HCT116 (cell line): Measurements from ENCODE around the gene GDPD3. TPM values are rescaled to one million over a fixed set of nuclear protein-coding genes. Genes with fewer than 3 reads are reported as not detected.

Experiments used
- ATAC-seq: fragments of 200-7000 bp; cut with Tn5 transposase; 2 replicates; pipeline ENCODE4 v1.9.1; 2020; ENCODE audit warnings: mild to moderate bottlenecking, moderate library complexity
- BruUV-seq: library from RNA; stranded (reverse); fragments of 400-500 nt; replicated peaks from 2 replicates; lab custom pipeline; 2021; lab: Mats Ljungman, UMichigan
- CTCF ChIA-PET: fragments of 300-600 bp; sonication (Branson Sonifier 250); formaldehyde crosslinking; loops from one replicate; lab custom pipeline; 2021; ENCODE audit warnings: antibody characterized with exemption; lab: Charles Lee
- POLR2A ChIA-PET: fragments of 300-600, 350-600 bp; sonication (Branson Sonifier 250); formaldehyde crosslinking; loops from one replicate; lab custom pipeline; 2021; ENCODE audit warnings: antibody characterized with exemption; lab: Charles Lee
- RAD21 ChIA-PET, 2 experiments: fragments of 300-600 bp; sonication (Branson Sonifier 250); formaldehyde crosslinking; loops; one replicate each; lab custom pipeline; 2023; ENCODE audit warnings: low total read pairs in 2 of 2; ENCODE audit not compliant: uncharacterized antibody in 2 of 2, unreplicated experiment in 2 of 2, low non-redundant PET in 1 of 2; lab: Charles Lee
- DNase-seq: peaks from one replicate; pipeline ENCODE4 v3.0.0-alpha.2; 2010; ENCODE audit warnings: low read depth, low spot score
- H2AFZ ChIP-seq: fragments of 200-600 bp; shearing (Covaris generic), sonication (generic); 2 replicates; pipeline ENCODE4 v1.6.1; 2017; ENCODE audit warnings: low read depth, mixed run types, mixed read lengths, antibody characterized with exemption, low read length; ENCODE audit not compliant: poor library complexity, severe bottlenecking
- H3K27ac ChIP-seq: 2 replicates; pipeline ENCODE4 v1.5.1; 2012; ENCODE audit warnings: low read depth, low read length
- H3K27me3 ChIP-seq: fragments of 200-600 bp; sonication (generic); 2 replicates; pipeline ENCODE4 v1.6.1; 2016; ENCODE audit warnings: mixed run types, low read length, mixed read lengths; ENCODE audit not compliant: insufficient read depth
- H3K36me3 ChIP-seq, 2 experiments: fragments of 200-500 bp in 1 of 2; fragments of 200-600 bp in 1 of 2; sonication (Bioruptor generic) in 1 of 2; sonication (generic) in 1 of 2; 2 replicates each; pipeline versions ENCODE4 v1.5.1 to v1.6.1; 2014 to 2016; ENCODE audit warnings: low read length in 2 of 2, inconsistent platforms in 1 of 2, mixed read lengths in 1 of 2, mixed run types in 1 of 2; ENCODE audit not compliant: insufficient read depth in 2 of 2, control insufficient read depth in 1 of 2
- H3K4me1 ChIP-seq, 2 experiments: fragments of 200-600 bp in 1 of 2; sonication (generic) in 1 of 2; 2 replicates each; pipeline versions ENCODE4 v1.5.1 to v1.6.1; 2012 to 2017; ENCODE audit warnings: low read length in 2 of 2, inconsistent platforms in 1 of 2, mild to moderate bottlenecking in 1 of 2, mixed read lengths in 1 of 2, mixed run types in 1 of 2, moderate library complexity in 1 of 2; ENCODE audit not compliant: insufficient read depth in 2 of 2, control insufficient read depth in 1 of 2
- H3K4me2 ChIP-seq: fragments of 200-600 bp; sonication (generic); 2 replicates; pipeline ENCODE4 v1.6.1; 2017; ENCODE audit warnings: mixed run types, low read length, mixed read lengths
- H3K4me3 ChIP-seq, 2 experiments: fragments of 200-600 bp in 1 of 2; sonication (generic) in 1 of 2; replicated peaks in 1 of 2; 2 replicates each; pipeline ENCODE4 v1.5.1; 2011 to 2016; ENCODE audit warnings: low read length in 2 of 2, control low read depth in 1 of 2, low read depth in 1 of 2, mild to moderate bottlenecking in 1 of 2, mixed read lengths in 1 of 2, mixed run types in 1 of 2
- H3K79me2 ChIP-seq: fragments of 200-600 bp; sonication (generic); 2 replicates; pipeline ENCODE4 v1.6.1; 2017; ENCODE audit warnings: mild to moderate bottlenecking, mixed run types, low read length, moderate library complexity, mixed read lengths; ENCODE audit not compliant: insufficient read depth
- H3K9ac ChIP-seq: fragments of 200-600 bp; sonication (generic); 2 replicates; pipeline ENCODE4 v1.6.1; 2016; ENCODE audit warnings: low read length, mixed read lengths
- H3K9me2 ChIP-seq: fragments of 200-600 bp; sonication (generic), shearing (Covaris generic); 2 replicates; pipeline ENCODE4 v1.6.1; 2017; ENCODE audit warnings: mixed run types, mild to moderate bottlenecking, moderate library complexity; ENCODE audit not compliant: insufficient read depth
- H3K9me3 ChIP-seq, 2 experiments: fragments of 200-500 bp in 1 of 2; fragments of 200-600 bp in 1 of 2; sonication (Bioruptor generic) in 1 of 2; sonication (generic) in 1 of 2; 2 replicates each; pipeline ENCODE4 v1.6.1; 2014 to 2017; ENCODE audit warnings: low read length in 2 of 2, mixed read lengths in 2 of 2, inconsistent platforms in 1 of 2, low read depth in 1 of 2, mild to moderate bottlenecking in 1 of 2, mixed run types in 1 of 2, moderate library complexity in 1 of 2; ENCODE audit not compliant: control insufficient read depth in 1 of 2, insufficient read depth in 1 of 2
- H4K20me1 ChIP-seq: fragments of 200-600 bp; sonication (generic), shearing (Covaris generic); 2 replicates; pipeline ENCODE4 v1.6.1; 2017; ENCODE audit warnings: mixed run types, mild to moderate bottlenecking, moderate library complexity; ENCODE audit not compliant: insufficient read depth
- CBX3 ChIP-seq: IDR thresholded peaks from 2 replicates; pipeline ENCODE4 v1.6.1; 2012; ENCODE audit warnings: low read depth
- ELF1 ChIP-seq: IDR thresholded peaks from 2 replicates; pipeline ENCODE4 v1.6.1; 2012; ENCODE audit warnings: low read depth, borderline replicate concordance
- EZH2 ChIP-seq: fragments of 200-600 bp; sonication (generic); IDR thresholded peaks from 2 replicates; pipeline ENCODE4 v1.6.1; 2017; ENCODE audit warnings: antibody characterized with exemption, mixed run types
- EZH2phosphoT487 ChIP-seq: fragments of 200-600 bp; IDR thresholded peaks from 2 replicates; pipeline ENCODE4 v1.6.1; 2018; ENCODE audit warnings: antibody characterized with exemption, borderline replicate concordance
- FOSL1 ChIP-seq: IDR thresholded peaks from 2 replicates; pipeline ENCODE4 v1.6.1; 2012; ENCODE audit warnings: low read depth
- JUND ChIP-seq: IDR thresholded peaks from 2 replicates; pipeline ENCODE4 v1.6.1; 2012
- POLR2AphosphoS5 ChIP-seq: IDR thresholded peaks from 2 replicates; pipeline ENCODE4 v1.6.1; 2011; ENCODE audit warnings: mild to moderate bottlenecking, low read depth, low read length, moderate library complexity
- SIN3A ChIP-seq: IDR thresholded peaks from 2 replicates; pipeline ENCODE4 v1.6.1; 2012; ENCODE audit warnings: low read depth
- SP1 ChIP-seq: IDR thresholded peaks from 2 replicates; pipeline ENCODE4 v1.6.1; 2012; ENCODE audit warnings: low read depth
- SRF ChIP-seq: IDR thresholded peaks from 2 replicates; pipeline ENCODE4 v1.6.1; 2012; ENCODE audit warnings: low read depth
- TCF7L2 ChIP-seq: IDR thresholded peaks from 2 replicates; pipeline ENCODE4 v1.7.0; 2011; ENCODE audit warnings: borderline replicate concordance, inconsistent platforms; ENCODE audit not compliant: insufficient read depth, insufficient read length; ENCODE audit errors: extremely low read depth
- ZNF274 ChIP-seq: fragments of 200-500 bp; sonication (Bioruptor generic); IDR thresholded peaks from 2 replicates; pipeline ENCODE4 v1.6.1; 2014; ENCODE audit warnings: mild to moderate bottlenecking, low read depth, low read length, inconsistent platforms
- intact Hi-C: fragments of 100-400 bp; cut with micrococcal nuclease; formaldehyde crosslinking; loops from 2 replicates; pipeline ENCODE4 v1.10.0; 2022
- total RNA-seq: library from RNA; stranded (reverse); gene quantifications from one replicate; pipeline ENCODE4 v1.2.1, GENCODE V29; 2021; ENCODE audit not compliant: unreplicated experiment
- TF ChIP-seq, protein P1 (sequence below): IDR thresholded peaks from 2 replicates; pipeline ENCODE4 v1.6.1; 2012
- TF ChIP-seq, protein P2 (sequence below): IDR thresholded peaks from 2 replicates; pipeline ENCODE4 v1.6.1; 2012
- TF ChIP-seq, protein P3 (sequence below): IDR thresholded peaks from 2 replicates; pipeline ENCODE4 v1.6.1; 2012; ENCODE audit warnings: low read depth
- TF ChIP-seq, protein P4 (sequence below): IDR thresholded peaks from 2 replicates; pipeline ENCODE4 v1.6.1; 2011; ENCODE audit warnings: mild to moderate bottlenecking, low read length, moderate library complexity; ENCODE audit not compliant: insufficient replicate concordance; ENCODE audit errors: extremely low read depth

The GDPD3 gene
- total RNA-seq, 1 experiment from 2014 or later, result 7.0 TPM

DNA sequence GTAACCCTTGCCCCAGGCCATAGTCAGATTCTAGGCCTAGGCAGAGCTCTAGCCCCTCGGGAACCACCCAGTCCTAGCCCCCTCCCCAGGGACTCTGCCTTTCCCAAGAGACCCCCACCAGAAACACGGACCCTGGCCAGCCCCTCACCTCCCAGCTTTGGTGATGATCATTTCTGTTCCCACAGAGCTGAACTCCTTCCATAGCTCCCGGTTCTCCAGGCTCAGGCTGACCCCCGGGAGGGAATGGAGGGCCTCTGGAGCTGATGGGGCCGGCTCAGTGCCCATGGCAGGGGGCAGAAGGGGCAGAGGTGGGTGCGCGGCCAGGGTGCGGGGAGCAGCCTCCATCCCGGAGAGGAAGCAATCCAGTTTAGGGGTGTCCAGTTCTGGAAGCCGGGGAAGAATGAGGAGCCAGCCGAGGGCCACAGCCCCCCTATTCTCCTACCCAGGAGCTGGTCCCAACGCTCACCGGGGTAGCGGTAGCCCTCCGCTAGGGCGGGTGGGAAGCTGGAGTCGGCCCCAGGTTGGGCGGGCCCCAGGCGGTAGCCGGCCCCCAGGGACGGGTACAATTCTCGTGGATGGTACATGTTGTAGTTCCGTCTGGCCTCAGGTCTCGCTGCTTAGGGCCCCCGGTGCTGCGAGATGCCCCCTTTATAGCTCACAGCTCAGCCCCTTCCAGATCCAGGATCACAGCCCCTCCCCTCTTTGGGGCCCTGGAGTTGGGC is 22.6 kb downstream of the GDPD3 start:
- Histone ChIP-seq H3K9me2 (no peaks in the 10 kb centered on the region), H4K20me1 (no peaks in the 10 kb centered on the region), H3K9me3 (no peaks in the 10 kb centered on the region), H3K27ac (peak overlapping the region; percentile 42; the same call in 1 of the 2 replicates), H3K4me2 (peak overlapping the region; percentile 96), H3K4me3 (peak overlapping the region; percentile 62 to 68), H3K4me1 (peaks cover 14 to 56% of the 10 kb centered on the region in 2 experiments), H2AFZ (no peak overlapping the region), H3K79me2 (no peaks in the 10 kb centered on the region), H3K27me3 (no peaks in the 10 kb centered on the region), H3K36me3 (no peaks in the 10 kb centered on the region; a peak in 1 of 4 replicates), H3K9ac (peak overlapping the region; percentile 77)
- no peak for TF ChIP-seq FOSL1
- TF ChIP-seq ZNF274, result no peak
- TF ChIP-seq SIN3A, result no peak
- TF ChIP-seq, protein P1, sequence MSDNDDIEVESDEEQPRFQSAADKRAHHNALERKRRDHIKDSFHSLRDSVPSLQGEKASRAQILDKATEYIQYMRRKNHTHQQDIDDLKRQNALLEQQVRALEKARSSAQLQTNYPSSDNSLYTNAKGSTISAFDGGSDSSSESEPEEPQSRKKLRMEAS, result no peak
- no peak for TF ChIP-seq CBX3
- TF ChIP-seq, protein P2, sequence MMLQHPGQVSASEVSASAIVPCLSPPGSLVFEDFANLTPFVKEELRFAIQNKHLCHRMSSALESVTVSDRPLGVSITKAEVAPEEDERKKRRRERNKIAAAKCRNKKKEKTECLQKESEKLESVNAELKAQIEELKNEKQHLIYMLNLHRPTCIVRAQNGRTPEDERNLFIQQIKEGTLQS, result no peak
- TF ChIP-seq, protein P3, sequence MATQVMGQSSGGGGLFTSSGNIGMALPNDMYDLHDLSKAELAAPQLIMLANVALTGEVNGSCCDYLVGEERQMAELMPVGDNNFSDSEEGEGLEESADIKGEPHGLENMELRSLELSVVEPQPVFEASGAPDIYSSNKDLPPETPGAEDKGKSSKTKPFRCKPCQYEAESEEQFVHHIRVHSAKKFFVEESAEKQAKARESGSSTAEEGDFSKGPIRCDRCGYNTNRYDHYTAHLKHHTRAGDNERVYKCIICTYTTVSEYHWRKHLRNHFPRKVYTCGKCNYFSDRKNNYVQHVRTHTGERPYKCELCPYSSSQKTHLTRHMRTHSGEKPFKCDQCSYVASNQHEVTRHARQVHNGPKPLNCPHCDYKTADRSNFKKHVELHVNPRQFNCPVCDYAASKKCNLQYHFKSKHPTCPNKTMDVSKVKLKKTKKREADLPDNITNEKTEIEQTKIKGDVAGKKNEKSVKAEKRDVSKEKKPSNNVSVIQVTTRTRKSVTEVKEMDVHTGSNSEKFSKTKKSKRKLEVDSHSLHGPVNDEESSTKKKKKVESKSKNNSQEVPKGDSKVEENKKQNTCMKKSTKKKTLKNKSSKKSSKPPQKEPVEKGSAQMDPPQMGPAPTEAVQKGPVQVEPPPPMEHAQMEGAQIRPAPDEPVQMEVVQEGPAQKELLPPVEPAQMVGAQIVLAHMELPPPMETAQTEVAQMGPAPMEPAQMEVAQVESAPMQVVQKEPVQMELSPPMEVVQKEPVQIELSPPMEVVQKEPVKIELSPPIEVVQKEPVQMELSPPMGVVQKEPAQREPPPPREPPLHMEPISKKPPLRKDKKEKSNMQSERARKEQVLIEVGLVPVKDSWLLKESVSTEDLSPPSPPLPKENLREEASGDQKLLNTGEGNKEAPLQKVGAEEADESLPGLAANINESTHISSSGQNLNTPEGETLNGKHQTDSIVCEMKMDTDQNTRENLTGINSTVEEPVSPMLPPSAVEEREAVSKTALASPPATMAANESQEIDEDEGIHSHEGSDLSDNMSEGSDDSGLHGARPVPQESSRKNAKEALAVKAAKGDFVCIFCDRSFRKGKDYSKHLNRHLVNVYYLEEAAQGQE, result no peak
- no peak for TF ChIP-seq EZH2
- TF ChIP-seq SRF, result no peak
- no peak for TF ChIP-seq POLR2AphosphoS5
- TF ChIP-seq TCF7L2, result no peak
- no peak for TF ChIP-seq SP1
- TF ChIP-seq JUND, result no peak
- no peak for TF ChIP-seq ELF1
- TF ChIP-seq, protein P4, sequence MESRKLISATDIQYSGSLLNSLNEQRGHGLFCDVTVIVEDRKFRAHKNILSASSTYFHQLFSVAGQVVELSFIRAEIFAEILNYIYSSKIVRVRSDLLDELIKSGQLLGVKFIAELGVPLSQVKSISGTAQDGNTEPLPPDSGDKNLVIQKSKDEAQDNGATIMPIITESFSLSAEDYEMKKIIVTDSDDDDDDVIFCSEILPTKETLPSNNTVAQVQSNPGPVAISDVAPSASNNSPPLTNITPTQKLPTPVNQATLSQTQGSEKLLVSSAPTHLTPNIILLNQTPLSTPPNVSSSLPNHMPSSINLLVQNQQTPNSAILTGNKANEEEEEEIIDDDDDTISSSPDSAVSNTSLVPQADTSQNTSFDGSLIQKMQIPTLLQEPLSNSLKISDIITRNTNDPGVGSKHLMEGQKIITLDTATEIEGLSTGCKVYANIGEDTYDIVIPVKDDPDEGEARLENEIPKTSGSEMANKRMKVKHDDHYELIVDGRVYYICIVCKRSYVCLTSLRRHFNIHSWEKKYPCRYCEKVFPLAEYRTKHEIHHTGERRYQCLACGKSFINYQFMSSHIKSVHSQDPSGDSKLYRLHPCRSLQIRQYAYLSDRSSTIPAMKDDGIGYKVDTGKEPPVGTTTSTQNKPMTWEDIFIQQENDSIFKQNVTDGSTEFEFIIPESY, result no peak
- TF ChIP-seq EZH2phosphoT487, result no peak
- ChIA-PET POLR2A (interaction anchor here (0.7 to 2.7 kb wide), 4 partner anchors 13 to 25 kb away, joined by 3 to 10 read pairs (median 3); partner anchors contain the start of gene ALDOA), CTCF (interaction anchor here (1.4 to 6.3 kb wide), 4 partner anchors 13 to 390 kb away, joined by 6 to 48 read pairs (median 18); partner anchors contain the start of gene ALDOA), RAD21 (no interaction called here)
- ATAC-seq, result no peak
- no TSS peak for BruUV-seq
- intact Hi-C loops, result loop anchor here (5.0 kb wide), 1 partner anchor 317 kb away; the partner anchor contains the start of gene ZNF771
- DNase-seq, result no peak
